K562 (cell line): ENCODE data around the gene IPO11. TPM values are rescaled to one million over a fixed set of nuclear protein-coding genes. Genes with fewer than 3 reads are reported as not detected.

Source experiments
- ATAC-seq: fragments of 200-7000 bp; cut with Tn5 transposase; 3 replicates; pipeline ENCODE4 v1.9.1; 2020; ENCODE audit warnings: moderate library complexity
- BruUV-seq: library from RNA; stranded (reverse); fragments of 400-500 nt; replicated peaks from 2 replicates; lab custom pipeline; 2021; lab: Mats Ljungman, UMichigan
- CTCF ChIA-PET: fragments of 300-600 bp; formaldehyde crosslinking; extraction: SDS; loops from one replicate; lab custom pipeline; 2021; ENCODE audit warnings: low intra/inter-chr PET ratio; lab: Yijun Ruan, JAX
- POLR2A ChIA-PET: fragments of 300-600, 350-650 bp; sonication (Branson Sonifier 250); formaldehyde crosslinking; extraction: SDS; loops from one replicate; lab custom pipeline; 2021; ENCODE audit warnings: antibody characterized with exemption, inconsistent platforms; lab: Yijun Ruan, JAX
- DNase-seq, 4 experiments: peaks; one replicate each; pipeline versions ENCODE4 v3.0.0 to v3.0.0-alpha.2; 2011 to 2018; ENCODE audit warnings: low spot score in 3 of 4, mixed read lengths in 3 of 4; ENCODE audit errors: extremely low read depth in 1 of 4
- FAIRE-seq: peaks from 2 replicates; lab custom pipeline; 2011; peaks lifted over from hg19 to GRCh38; lab: Jason Lieb, UNC
- H2AFZ ChIP-seq: 2 replicates; pipeline ENCODE4 v1.6.0; 2011; ENCODE audit warnings: low read depth, low read length, control low read depth, inconsistent platforms
- H3K27ac ChIP-seq: fragments of 200-600 bp; 3 replicates; pipeline ENCODE4 v1.8.0; 2011; ENCODE audit warnings: low read depth, mild to moderate bottlenecking, control low read depth, inconsistent platforms, low read length, moderate library complexity, mixed read lengths; ENCODE audit errors: extremely low read depth
- H3K27me3 ChIP-seq, 2 experiments: fragments of 300-600 bp in 1 of 2; 2 replicates in 1 of 2; 3 replicates in 1 of 2; pipeline versions ENCODE4 v1.6.0 to v1.8.0; 2011; ENCODE audit warnings: inconsistent platforms in 2 of 2, low read length in 2 of 2, mild to moderate bottlenecking in 1 of 2, mixed read lengths in 1 of 2, moderate library complexity in 1 of 2; ENCODE audit not compliant: control insufficient read depth in 2 of 2, insufficient read depth in 2 of 2
- H3K36me3 ChIP-seq: fragments of 300-600 bp; 3 replicates; pipeline ENCODE4 v1.8.0; 2011; ENCODE audit warnings: mild to moderate bottlenecking, low read length, inconsistent platforms; ENCODE audit not compliant: control insufficient read depth, insufficient read depth
- H3K4me1 ChIP-seq, 2 experiments: fragments of 200-600 bp in 1 of 2; replicated peaks in 1 of 2; 2 replicates in 1 of 2; 3 replicates in 1 of 2; pipeline versions ENCODE4 v1.5.1 to v1.8.0; 2011; ENCODE audit warnings: inconsistent platforms in 2 of 2, low read length in 2 of 2, mild to moderate bottlenecking in 1 of 2, mixed read lengths in 1 of 2, moderate library complexity in 1 of 2; ENCODE audit not compliant: control insufficient read depth in 2 of 2, insufficient read depth in 2 of 2
- H3K4me2 ChIP-seq: 2 replicates; pipeline ENCODE4 v1.6.1; 2011; ENCODE audit warnings: low read length, control low read depth, inconsistent platforms, mixed read lengths; ENCODE audit not compliant: insufficient read depth
- H3K4me3 ChIP-seq: fragments of 200-600 bp; sonication (generic), shearing (Covaris generic); 2 replicates; pipeline ENCODE4 v1.5.1; 2016; ENCODE audit warnings: control low read depth, inconsistent platforms
- H3K79me2 ChIP-seq: fragments of 200-600 bp; 3 replicates; pipeline ENCODE4 v1.8.0; 2011; ENCODE audit warnings: low read length, inconsistent platforms; ENCODE audit not compliant: control insufficient read depth, insufficient read depth
- H3K9ac ChIP-seq, 2 experiments: 2 replicates each; pipeline versions ENCODE4 v1.6.0 to v1.6.1; 2011; ENCODE audit warnings: low read depth in 2 of 2, low read length in 2 of 2, control low read depth in 1 of 2, inconsistent platforms in 1 of 2, mild to moderate bottlenecking in 1 of 2, mixed read lengths in 1 of 2; ENCODE audit not compliant: insufficient read depth in 1 of 2
- H3K9me1 ChIP-seq: one replicate; pipeline ENCODE4 v1.6.0; 2011; ENCODE audit warnings: inconsistent platforms, mild to moderate bottlenecking, low read length, moderate library complexity; ENCODE audit not compliant: control insufficient read depth, insufficient read depth
- H3K9me3 ChIP-seq: replicated peaks from 2 replicates; pipeline ENCODE4 v1.5.1; 2011; ENCODE audit warnings: low read depth, low read length, inconsistent platforms; ENCODE audit not compliant: control insufficient read depth, insufficient read depth
- H4K20me1 ChIP-seq: replicated peaks from 2 replicates; pipeline ENCODE4 v1.6.1; 2011; ENCODE audit warnings: low read length, inconsistent platforms, mixed read lengths; ENCODE audit not compliant: control insufficient read depth, insufficient read depth
- ARID1B ChIP-seq: fragments of 450-650 bp; IDR thresholded peaks from 2 replicates; pipeline ENCODE4 v1.6.1; 2016; ENCODE audit warnings: antibody characterized with exemption, mild to moderate bottlenecking, inconsistent platforms
- ARNT ChIP-seq, 2 experiments: fragments of 450-650 bp; IDR thresholded peaks; 2 replicates each; pipeline ENCODE4 v1.6.1; 2016; ENCODE audit warnings: mild to moderate bottlenecking in 1 of 2
- CC2D1A ChIP-seq: fragments of 450-650 bp; IDR thresholded peaks from 2 replicates; pipeline ENCODE4 v1.6.1; 2017; ENCODE audit warnings: mild to moderate bottlenecking
- MEIS2 ChIP-seq: fragments of 450-650 bp; IDR thresholded peaks from 2 replicates; pipeline ENCODE4 v1.6.1; 2014; ENCODE audit warnings: mild to moderate bottlenecking; ENCODE audit not compliant: partially characterized antibody
- MXI1 ChIP-seq: IDR thresholded peaks from 2 replicates; pipeline ENCODE4 v1.6.1; 2011; ENCODE audit warnings: low read depth, mild to moderate bottlenecking, improper control_type of control experiment, low read length
- NFE2 ChIP-seq: IDR thresholded peaks from 2 replicates; pipeline ENCODE4 v1.6.1; 2014; ENCODE audit warnings: antibody characterized with exemption, low read depth
- NONO ChIP-seq, 2 experiments: fragments of 200-400 bp in 1 of 2; fragments of 450-650 bp in 1 of 2; formaldehyde crosslinking in 1 of 2; IDR thresholded peaks; 2 replicates each; pipeline ENCODE4 v1.6.1; 2017; ENCODE audit warnings: low read depth in 2 of 2, mild to moderate bottlenecking in 2 of 2, moderate library complexity in 2 of 2, low read length in 1 of 2
- PRPF4 ChIP-seq: fragments of 200-400 bp; formaldehyde crosslinking; IDR thresholded peaks from one replicate; pipeline ENCODE4 v1.6.1; 2017; ENCODE audit warnings: low read length, low read depth, mild to moderate bottlenecking; ENCODE audit not compliant: insufficient read depth, poor library complexity, severe bottlenecking
- RBBP5 ChIP-seq: fragments of 200-600 bp; sonication (generic); IDR thresholded peaks from 2 replicates; pipeline ENCODE4 v1.6.1; 2012; ENCODE audit warnings: borderline replicate concordance, mild to moderate bottlenecking, low read length, control low read depth, inconsistent platforms; ENCODE audit not compliant: insufficient read depth, poor library complexity, severe bottlenecking
- RCOR1 ChIP-seq, 2 experiments: IDR thresholded peaks; 2 replicates each; pipeline ENCODE4 v1.6.1; 2012; ENCODE audit warnings: low read depth in 2 of 2, low read length in 2 of 2, borderline replicate concordance in 1 of 2, improper control_type of control experiment in 1 of 2
- ZKSCAN1 ChIP-seq: fragments of 150-350 bp; IDR thresholded peaks from 2 replicates; pipeline ENCODE4 v1.6.1; 2016; ENCODE audit warnings: low read depth, low read length
- ZNF197 ChIP-seq: fragments of 200-800 bp; sonication (Bioruptor generic); IDR thresholded peaks from 2 replicates; pipeline ENCODE4 v1.6.1; 2016; ENCODE audit warnings: low read depth, missing genetic modification characterization, missing compliant biosample characterization
- ZNF316 ChIP-seq: fragments of 450-650 bp; IDR thresholded peaks from 2 replicates; pipeline ENCODE4 v1.6.1; 2016
- ZNF384 ChIP-seq: IDR thresholded peaks from 2 replicates; pipeline ENCODE4 v1.6.1; 2012; ENCODE audit warnings: low read depth, low read length, improper control_type of control experiment
- ZNF444 ChIP-seq: fragments of 250-450 bp; sonication (Bioruptor Pico); IDR thresholded peaks from 2 replicates; pipeline ENCODE4 v1.4.0; 2020; ENCODE audit warnings: mild to moderate bottlenecking, moderate library complexity
- WGBS: fragments of 100-300 bp; shearing (Covaris generic); methylation state at CpG from one replicate; pipeline ENCODE4 v1.1.6; 2016; ENCODE audit warnings: low coverage, mixed read lengths; ENCODE audit not compliant: insufficient coverage; ENCODE audit errors: missing lambda C conversion rate; 5-methylcytosine and 5-hydroxymethylcytosine counted together
- in situ Hi-C: fragments of 300-500 bp; cut with MboI; formaldehyde crosslinking; loops from 4 replicates; pipeline ENCODE4 v1.15.0; 2018; ENCODE audit warnings: inconsistent platforms, mixed read lengths
- intact Hi-C: fragments of 100-400 bp; cut with micrococcal nuclease; formaldehyde crosslinking; loops from 2 replicates; pipeline ENCODE4 v1.14.2; 2022
- polyA plus RNA-seq, 8 experiments: library from polyadenylated mRNA; depleted of rRNA in 4 of 8; stranded (reverse) in 5 of 8; unstranded in 3 of 8; fragments of >200 nt; fragmentation: Nextera tagmentation in 2 of 8; fragmentation: Illumina TruSeq in 1 of 8; extraction: Ambion mirVana in 2 of 8; extraction: Trizol in 1 of 8; gene quantifications; 2 replicates each; pipeline versions ENCODE4 v1.2.1 to v1.2.3, GENCODE V29; 2011 to 2014; ENCODE audit warnings: inconsistent platforms in 1 of 8, missing spikeins in 1 of 8
- total RNA-seq, 7 experiments: library from RNA; depleted of rRNA in 6 of 7; stranded (reverse); fragments of >200 nt in 6 of 7; fragmentation: Illumina TruSeq in 2 of 7; extraction: Trizol in 2 of 7; gene quantifications; 2 replicates each; pipeline versions ENCODE4 v1.2.1 to v1.2.3, GENCODE V29; 2011 to 2021; ENCODE audit warnings: low replicate concordance in 1 of 7

IPO11 gene
- total and polyA plus RNA-seq, 9 of the 15 experiments (the other 6 are each of a cell fraction or from before 2014, with no cell fraction given) = 38.7 to 96.0 (median 70.9) TPM

GRCh38 chr5:62581836-62582597, 169.5 kb downstream of the IPO11 start:
- H3K27me3 ChIP-seq = no peaks in the 10 kb centered on the region
- no peak for TF ChIP-seq ARNT (IDR thresholded peaks at IDR 0.05)
- peak; percentile 13 for TF ChIP-seq MEIS2
- TF ChIP-seq, all 486 proteins: peak for 1
- no peak for DNase-seq
- Histone ChIP-seq H3K9me1 (no peaks in the 10 kb centered on the region), H2AFZ (no peak overlapping the region), H3K4me1 (peaks cover 3 to 14% of the 10 kb centered on the region in 2 experiments; a peak in 3 of 5 replicates), H3K36me3 (peaks cover 15% of the 10 kb centered on the region; the same call in 2 of the 3 replicates), H3K27ac (no peak overlapping the region), H3K79me2 (no peaks in the 10 kb centered on the region; the same call in 2 of the 3 replicates), H3K9ac (no peak overlapping the region), H3K4me2 (no peak overlapping the region), H3K4me3 (no peak overlapping the region), H3K9me3 (no peaks in the 10 kb centered on the region), H4K20me1 (no peaks in the 10 kb centered on the region)
- ChIA-PET POLR2A (no interaction called here), CTCF (no interaction called here)
- in situ Hi-C loops (no loop called here), intact Hi-C loops (no loop called here)
- FAIRE-seq = no peak
- BruUV-seq = no TSS peak
- WGBS = 79% methylated on average over 8 of the region's 8 CpGs
- ATAC-seq = no peak

- TF ChIP-seq CC2D1A (0 out of 2 replicates have a peak, but pooled peaks have one; percentile 14), ZNF316 (0 out of 2 replicates have a peak, but pooled peaks have one; percentile 6), ZKSCAN1 (no peak), NFE2 (peak; percentile 85), NONO (IDR thresholded peaks at IDR 0.05; ENCODE audit: low read depth in 2 of 2, low read length in 1 of 2) (no peak), ZNF384 (peak; percentile 89), ARID1B (0 out of 2 replicates have a peak, but pooled peaks have one; percentile 13), RBBP5 (no peak), MXI1 (no peak), PRPF4 (no peak), ZNF197 (CRISPR knock-in tag) (no peak), ZNF444 (no peak), RCOR1 (IDR thresholded peaks at IDR 0.05; ENCODE audit: borderline replicate concordance in 1 of 2, low read depth in 2 of 2, low read length in 2 of 2) (peak in 1 of 2 experiments; percentile 24; a peak in 1 of 4 replicates)
- TF ChIP-seq, all 486 proteins: peak for 6
- ChIA-PET POLR2A (interaction anchor here (0.6 kb wide), 1 partner anchor 376 kb away, joined by 3 read pairs; no protein-coding TSS in a partner anchor), CTCF (no interaction called here)
- intact Hi-C loops = no loop called here
- Histone ChIP-seq H3K9me1 (no peaks in the 10 kb centered on the region), H3K4me2 (no peak overlapping the region), H3K4me1 (peaks cover 3 to 14% of the 10 kb centered on the region in 2 experiments; a peak in 2 of 5 replicates), H3K27ac (peak overlapping the region; percentile 37; the same call in 1 of the 3 replicates), H3K36me3 (peaks cover 23% of the 10 kb centered on the region), H3K9me3 (no peaks in the 10 kb centered on the region), H3K79me2 (no peaks in the 10 kb centered on the region; the same call in 2 of the 3 replicates), H3K27me3 (no peaks in the 10 kb centered on the region), H4K20me1 (no peaks in the 10 kb centered on the region), H3K4me3 (no peak overlapping the region), H3K9ac (no peak overlapping the region), H2AFZ (no peak overlapping the region)
- in situ Hi-C loops = no loop called here
- ATAC-seq (peak; percentile 75), DNase-seq (peak in 1 of 4 experiments; percentile 31), FAIRE-seq (no peak)
- no TSS peak for BruUV-seq
- 60% methylated on average over 3 of the region's 3 CpGs for WGBS
These were observed 171.8 kb downstream of the IPO11 start for GRCh38 chr5:62584391-62584790.
